Liver (tissue), 3 donors: ENCODE results near the gene INHBB.

Experiments used
- CTCF ChIP-seq: fragments of 150-350 bp; IDR thresholded peaks from 2 replicates; pipeline ENCODE4 v1.5.1; 2017; ENCODE audit warnings: improper control_type of control experiment, low read depth, low read length; ENCODE audit not compliant: missing input control
- HNF4A ChIP-seq, 2 donors: conservative IDR thresholded peaks; 2 replicates each; pipeline ENCODE4 v1.6.1; 2016; ENCODE audit warnings: antibody characterized with exemption in 2 of 2, mild to moderate bottlenecking in 2 of 2
- donor health status: healthy.
- donor health status: healthy.

DNA sequence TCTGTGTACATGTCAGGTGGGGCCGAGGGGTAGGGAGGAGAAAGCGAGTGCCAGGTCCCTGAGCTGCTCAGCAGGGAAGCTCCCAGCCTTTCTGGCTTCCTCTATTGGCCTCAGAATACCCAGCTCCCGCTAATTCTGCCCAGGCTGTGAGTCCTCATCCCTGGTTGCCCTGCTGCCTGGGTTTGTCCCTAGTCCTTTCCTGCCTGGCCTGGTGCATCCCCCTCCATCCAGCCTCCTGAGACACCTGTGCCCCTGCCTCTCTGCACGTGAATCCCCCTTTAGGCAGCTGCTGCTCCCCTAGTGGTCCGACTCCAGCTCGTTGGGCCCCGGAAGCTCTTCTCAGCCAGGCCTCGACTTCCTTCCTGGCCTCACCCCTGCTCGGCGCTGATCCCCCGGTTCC lies 54.6 kb downstream of the INHBB start:
- TF ChIP-seq CTCF (no peak), HNF4A (conservative IDR thresholded peaks at IDR 0.05) (no peak)
